ENCODE data around the gene CREBZF. TPM values are rescaled to one million over a fixed set of nuclear protein-coding genes. Genes with fewer than 3 reads are reported as not detected.
A peak's percentile ranks its signal among the peaks of the same experiment; 100 is the strongest.

Gene CREBZF
- total RNA-seq, 1 experiment from 2014 or later: 50.2 TPM

GRCh38 chr11:85661972-85662664, 2.8 kb downstream of the CREBZF start:
- Histone ChIP-seq H2AK5ac (ENCODE audit: insufficient read length, low read length) (no peak overlapping the region), H4K8ac (replicated peaks; ENCODE audit: insufficient read length, low read depth, low read length) (no peak overlapping the region), H3K23ac (ENCODE audit: insufficient read length, low read depth, low read length) (no peak overlapping the region), H3K79me1 (ENCODE audit: insufficient read depth, low read depth, low read length, poor library complexity, severe bottlenecking) (no peaks in the 10 kb centered on the region), H3K4me1 (ENCODE audit: insufficient read depth, low read length) (no peaks in the 10 kb centered on the region), H3K9me3 (ENCODE audit: control insufficient read depth, low read depth, low read length) (no peaks in the 10 kb centered on the region), H3K4ac (ENCODE audit: low read depth, low read length) (no peak overlapping the region), H3K27ac (ENCODE audit: insufficient read length, low read depth, low read length) (no peak overlapping the region), H3K79me2 (ENCODE audit: insufficient read depth, low read length) (peaks cover 26% of the 10 kb centered on the region), H4K20me1 (ENCODE audit: control insufficient read depth, insufficient read depth, insufficient read length) (no peaks in the 10 kb centered on the region), H2AFZ (ENCODE audit: low read length) (no peak overlapping the region), H3T11ph (ENCODE audit: low read length) (no peak overlapping the region), H3K4me2 (ENCODE audit: insufficient read depth, insufficient read length, low read length) (peak overlapping the region; percentile 100), H4K5ac (ENCODE audit: insufficient read length, low read depth, low read length) (no peak overlapping the region), H2BK15ac (ENCODE audit: low read depth, low read length) (no peak overlapping the region), H4K91ac (ENCODE audit: insufficient read length, low read depth, low read length) (no peak overlapping the region), H2BK12ac (ENCODE audit: insufficient read length, low read depth, low read length) (no peak overlapping the region), H3K27me3 (ENCODE audit: insufficient read depth, low read length) (no peaks in the 10 kb centered on the region; the same call in 1 of the 2 replicates), H3K18ac (ENCODE audit: insufficient read length, low read depth, low read length) (no peak overlapping the region), H2BK120ac (ENCODE audit: low read depth, low read length, poor library complexity, severe bottlenecking) (no peak overlapping the region), H2BK20ac (ENCODE audit: low read depth, low read length, poor library complexity, severe bottlenecking) (no peak overlapping the region), H3K14ac (ENCODE audit: insufficient read depth, low read length) (no peak overlapping the region), H3K56ac (ENCODE audit: insufficient read length, low read depth, low read length) (no peak overlapping the region), H2BK5ac (ENCODE audit: insufficient read length, low read length) (no peak overlapping the region), H3K9ac (ENCODE audit: extremely low read depth, insufficient read length, low read length) (peak overlapping the region; percentile 75), H3K23me2 (ENCODE audit: insufficient read length, low read depth, low read length, poor library complexity, severe bottlenecking) (peaks cover 7% of the 10 kb centered on the region)
- H3K36me3 Mint-ChIP-seq (ENCODE audit: insufficient read depth in 1 of 3, low read depth in 3 of 3): peaks cover 41 to 66% (median 54%) of the 10 kb centered on the region in 3 experiments
- peak overlapping the region; percentile 98 to 100 for H3K4me3 Mint-ChIP-seq
- TF ChIP-seq, protein P1, sequence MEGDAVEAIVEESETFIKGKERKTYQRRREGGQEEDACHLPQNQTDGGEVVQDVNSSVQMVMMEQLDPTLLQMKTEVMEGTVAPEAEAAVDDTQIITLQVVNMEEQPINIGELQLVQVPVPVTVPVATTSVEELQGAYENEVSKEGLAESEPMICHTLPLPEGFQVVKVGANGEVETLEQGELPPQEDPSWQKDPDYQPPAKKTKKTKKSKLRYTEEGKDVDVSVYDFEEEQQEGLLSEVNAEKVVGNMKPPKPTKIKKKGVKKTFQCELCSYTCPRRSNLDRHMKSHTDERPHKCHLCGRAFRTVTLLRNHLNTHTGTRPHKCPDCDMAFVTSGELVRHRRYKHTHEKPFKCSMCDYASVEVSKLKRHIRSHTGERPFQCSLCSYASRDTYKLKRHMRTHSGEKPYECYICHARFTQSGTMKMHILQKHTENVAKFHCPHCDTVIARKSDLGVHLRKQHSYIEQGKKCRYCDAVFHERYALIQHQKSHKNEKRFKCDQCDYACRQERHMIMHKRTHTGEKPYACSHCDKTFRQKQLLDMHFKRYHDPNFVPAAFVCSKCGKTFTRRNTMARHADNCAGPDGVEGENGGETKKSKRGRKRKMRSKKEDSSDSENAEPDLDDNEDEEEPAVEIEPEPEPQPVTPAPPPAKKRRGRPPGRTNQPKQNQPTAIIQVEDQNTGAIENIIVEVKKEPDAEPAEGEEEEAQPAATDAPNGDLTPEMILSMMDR (conservative IDR thresholded peaks at IDR 0.05): no peak
- H3K9me3 Mint-ChIP-seq: no peaks in the 10 kb centered on the region; a peak in 1 of 5 replicates
- WGBS (ENCODE audit: extremely low coverage, insufficient read length, low lambda C conversion rate): no CpG with 5 or more reads among the region's 4 CpGs
- no peak overlapping the region for H3K27ac Mint-ChIP-seq
- DNase-seq: no peak
- no peaks in the 10 kb centered on the region; the same call in 1 of the 2 replicates for H3K27me3 Mint-ChIP-seq (ENCODE audit: low read depth)
- H3K4me1 Mint-ChIP-seq: peaks cover 32 to 42% of the 10 kb centered on the region in 2 experiments

Measured in H9 (cell line).